Measurements from ENCODE around the gene ZBTB7C.

- TF ChIP-seq POLR2AphosphoS2 (conservative IDR thresholded peaks at IDR 0.05; ENCODE audit: low read length) = no peak
- TF ChIP-seq CTCF (IDR thresholded peaks at IDR 0.05) = no peak
- TF ChIP-seq, protein P1, sequence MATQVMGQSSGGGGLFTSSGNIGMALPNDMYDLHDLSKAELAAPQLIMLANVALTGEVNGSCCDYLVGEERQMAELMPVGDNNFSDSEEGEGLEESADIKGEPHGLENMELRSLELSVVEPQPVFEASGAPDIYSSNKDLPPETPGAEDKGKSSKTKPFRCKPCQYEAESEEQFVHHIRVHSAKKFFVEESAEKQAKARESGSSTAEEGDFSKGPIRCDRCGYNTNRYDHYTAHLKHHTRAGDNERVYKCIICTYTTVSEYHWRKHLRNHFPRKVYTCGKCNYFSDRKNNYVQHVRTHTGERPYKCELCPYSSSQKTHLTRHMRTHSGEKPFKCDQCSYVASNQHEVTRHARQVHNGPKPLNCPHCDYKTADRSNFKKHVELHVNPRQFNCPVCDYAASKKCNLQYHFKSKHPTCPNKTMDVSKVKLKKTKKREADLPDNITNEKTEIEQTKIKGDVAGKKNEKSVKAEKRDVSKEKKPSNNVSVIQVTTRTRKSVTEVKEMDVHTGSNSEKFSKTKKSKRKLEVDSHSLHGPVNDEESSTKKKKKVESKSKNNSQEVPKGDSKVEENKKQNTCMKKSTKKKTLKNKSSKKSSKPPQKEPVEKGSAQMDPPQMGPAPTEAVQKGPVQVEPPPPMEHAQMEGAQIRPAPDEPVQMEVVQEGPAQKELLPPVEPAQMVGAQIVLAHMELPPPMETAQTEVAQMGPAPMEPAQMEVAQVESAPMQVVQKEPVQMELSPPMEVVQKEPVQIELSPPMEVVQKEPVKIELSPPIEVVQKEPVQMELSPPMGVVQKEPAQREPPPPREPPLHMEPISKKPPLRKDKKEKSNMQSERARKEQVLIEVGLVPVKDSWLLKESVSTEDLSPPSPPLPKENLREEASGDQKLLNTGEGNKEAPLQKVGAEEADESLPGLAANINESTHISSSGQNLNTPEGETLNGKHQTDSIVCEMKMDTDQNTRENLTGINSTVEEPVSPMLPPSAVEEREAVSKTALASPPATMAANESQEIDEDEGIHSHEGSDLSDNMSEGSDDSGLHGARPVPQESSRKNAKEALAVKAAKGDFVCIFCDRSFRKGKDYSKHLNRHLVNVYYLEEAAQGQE (IDR thresholded peaks at IDR 0.05) = no peak
- no peak for TF ChIP-seq KDM1A (IDR thresholded peaks at IDR 0.05; ENCODE audit: low read depth)
- TF ChIP-seq ZSCAN20 (CRISPR knock-in tag; IDR thresholded peaks at IDR 0.05) = no peak
- no peak for TF ChIP-seq HOXB5 (CRISPR knock-in tag; IDR thresholded peaks at IDR 0.05)
Measured at GRCh38 chr18:48409591-48410094, 460 bp upstream of the ZBTB7C start.

All from A549 (cell line).